Measurements from ENCODE around the gene DIP2A. TPM values are rescaled to one million over a fixed set of nuclear protein-coding genes. Genes with fewer than 3 reads are reported as not detected.
A peak's percentile ranks its signal among the peaks of the same experiment; 100 is the strongest.

Gene DIP2A
- total and polyA plus RNA-seq, 2 of the 13 experiments (the other 11 are each of a cell fraction or from before 2014, with no cell fraction given), result 18.5 to 37.6 TPM

DNA sequence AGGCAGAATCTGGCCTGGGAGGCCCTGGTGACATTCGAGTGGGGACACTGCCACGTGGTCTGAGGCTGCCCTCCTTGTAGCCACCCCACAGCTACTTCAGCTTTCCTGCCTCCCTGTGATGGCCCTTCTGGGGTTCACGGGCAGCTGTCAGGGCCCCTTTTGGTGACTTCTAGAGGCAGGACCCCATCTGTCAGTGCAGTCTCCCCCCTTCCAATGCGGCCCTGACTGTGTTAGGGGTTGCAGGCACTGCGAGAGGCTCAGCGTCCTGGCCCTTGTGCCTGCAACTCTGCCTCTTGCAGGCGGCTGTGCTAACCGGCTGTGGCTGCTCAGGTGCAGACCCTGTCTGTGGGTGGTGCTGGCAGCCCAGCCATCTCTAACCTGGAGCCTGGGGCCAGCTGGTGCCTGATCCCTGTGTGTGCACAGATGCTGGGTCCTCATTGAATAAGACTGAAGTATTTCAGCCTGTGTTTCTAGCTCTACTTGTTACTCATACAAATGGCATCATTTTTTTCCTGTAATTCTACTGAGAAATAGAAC lies 84.0 kb downstream of the DIP2A start:
- intact Hi-C loops (cut with micrococcal nuclease; ENCODE audit: unreplicated experiment) (no loop called here), in situ Hi-C loops (cut with HindIII; ENCODE audit: extremely low pct_ligation_motif_present, low pct_unique_long_range_greater_than_20kb) (no loop called here)
- no peak overlapping the region for H3K4me3 ChIP-seq (replicated peaks in 1 of 3; ENCODE audit: insufficient read depth in 1 of 3, low read depth in 2 of 3, low read length in 3 of 3)
- no peaks in the 10 kb centered on the region for H3K79me2 ChIP-seq (ENCODE audit: insufficient read depth, low read length)
- FAIRE-seq, result no peak
- no peak overlapping the region for H3K27ac ChIP-seq (ENCODE audit: extremely low read length, insufficient read depth, low read length)
- no TSS peak for BruUV-seq (replicated peaks)
- peaks cover 22 to 77% of the 10 kb centered on the region in 2 experiments for H3K36me3 ChIP-seq (replicated peaks in 1 of 2; ENCODE audit: control insufficient read depth in 1 of 2, insufficient read depth in 2 of 2, low read length in 2 of 2)
- DNase-seq (ENCODE audit: low spot score), result no peak
- ChIA-PET CTCF (ENCODE audit: low intra/inter-chr PET ratio, low total read pairs) (no interaction called here), POLR2A (no interaction called here)
- no peak overlapping the region for H3K4me2 ChIP-seq (ENCODE audit: low read depth, low read length)
- no peaks in the 10 kb centered on the region for H3K27me3 ChIP-seq (ENCODE audit: control insufficient read depth in 1 of 2, insufficient read depth in 2 of 2, low read length in 2 of 2)
- no peak for ATAC-seq
- no peaks in the 10 kb centered on the region for H4K20me1 ChIP-seq (ENCODE audit: insufficient read depth, low read length)
- no peaks in the 10 kb centered on the region for H3K4me1 ChIP-seq (ENCODE audit: insufficient read depth, low read length)
- TF ChIP-seq ZNF451 (CRISPR knock-in tag; IDR thresholded peaks at IDR 0.05), result no peak
- TF ChIP-seq, protein P1, sequence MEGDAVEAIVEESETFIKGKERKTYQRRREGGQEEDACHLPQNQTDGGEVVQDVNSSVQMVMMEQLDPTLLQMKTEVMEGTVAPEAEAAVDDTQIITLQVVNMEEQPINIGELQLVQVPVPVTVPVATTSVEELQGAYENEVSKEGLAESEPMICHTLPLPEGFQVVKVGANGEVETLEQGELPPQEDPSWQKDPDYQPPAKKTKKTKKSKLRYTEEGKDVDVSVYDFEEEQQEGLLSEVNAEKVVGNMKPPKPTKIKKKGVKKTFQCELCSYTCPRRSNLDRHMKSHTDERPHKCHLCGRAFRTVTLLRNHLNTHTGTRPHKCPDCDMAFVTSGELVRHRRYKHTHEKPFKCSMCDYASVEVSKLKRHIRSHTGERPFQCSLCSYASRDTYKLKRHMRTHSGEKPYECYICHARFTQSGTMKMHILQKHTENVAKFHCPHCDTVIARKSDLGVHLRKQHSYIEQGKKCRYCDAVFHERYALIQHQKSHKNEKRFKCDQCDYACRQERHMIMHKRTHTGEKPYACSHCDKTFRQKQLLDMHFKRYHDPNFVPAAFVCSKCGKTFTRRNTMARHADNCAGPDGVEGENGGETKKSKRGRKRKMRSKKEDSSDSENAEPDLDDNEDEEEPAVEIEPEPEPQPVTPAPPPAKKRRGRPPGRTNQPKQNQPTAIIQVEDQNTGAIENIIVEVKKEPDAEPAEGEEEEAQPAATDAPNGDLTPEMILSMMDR (CRISPR knock-in tag; IDR thresholded peaks at IDR 0.05), result peak; percentile 23; the same call in 1 of the 2 replicates
- no peak overlapping the region for H3K9ac ChIP-seq (ENCODE audit: insufficient read depth, low read depth, low read length)
- no peak overlapping the region for H2AFZ ChIP-seq (ENCODE audit: low read length)
- no CpG with 5 or more reads among the region's 8 CpGs for WGBS (ENCODE audit: low lambda C conversion rate)
- H3K9me3 ChIP-seq (ENCODE audit: low read length), result no peaks in the 10 kb centered on the region

DNA sequence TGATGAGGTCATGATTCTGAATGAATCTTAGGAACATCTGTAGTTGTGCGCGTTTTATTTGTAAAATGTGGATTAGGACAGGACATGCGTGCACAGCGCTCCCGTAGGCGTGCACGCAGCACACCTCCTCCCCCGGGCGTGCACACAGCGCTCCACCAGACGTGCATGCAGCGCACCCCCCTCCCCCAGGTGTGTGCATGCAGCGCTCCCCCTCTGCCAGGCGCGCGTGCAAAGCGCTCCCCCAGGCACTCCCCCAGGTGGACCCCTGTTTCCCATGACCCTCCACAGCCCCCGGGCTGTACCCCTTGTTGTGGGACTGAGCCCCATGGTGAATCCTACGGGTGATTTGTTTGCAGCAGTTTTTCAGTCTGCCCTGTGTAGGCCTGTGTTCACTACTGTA lies 84.6 kb downstream of the DIP2A start:
- intact Hi-C loops (cut with micrococcal nuclease; ENCODE audit: unreplicated experiment) (no loop called here), in situ Hi-C loops (cut with HindIII; ENCODE audit: extremely low pct_ligation_motif_present, low pct_unique_long_range_greater_than_20kb) (no loop called here)
- H3K9me3 ChIP-seq (ENCODE audit: low read length), result no peaks in the 10 kb centered on the region
- no peak overlapping the region for H3K27ac ChIP-seq (ENCODE audit: extremely low read length, insufficient read depth, low read length)
- DNase-seq (ENCODE audit: low spot score), result no peak
- H3K79me2 ChIP-seq (ENCODE audit: insufficient read depth, low read length), result no peaks in the 10 kb centered on the region
- no peaks in the 10 kb centered on the region for H3K27me3 ChIP-seq (ENCODE audit: control insufficient read depth in 1 of 2, insufficient read depth in 2 of 2, low read length in 2 of 2)
- no TSS peak for BruUV-seq (replicated peaks)
- no peak overlapping the region for H2AFZ ChIP-seq (ENCODE audit: low read length)
- H4K20me1 ChIP-seq (ENCODE audit: insufficient read depth, low read length), result no peaks in the 10 kb centered on the region
- no peak overlapping the region for H3K4me3 ChIP-seq (replicated peaks in 1 of 3; ENCODE audit: insufficient read depth in 1 of 3, low read depth in 2 of 3, low read length in 3 of 3)
- CTCF ChIA-PET (ENCODE audit: low intra/inter-chr PET ratio, low total read pairs), result no interaction called here
- no peak overlapping the region for H3K4me2 ChIP-seq (ENCODE audit: low read depth, low read length)
- WGBS (ENCODE audit: low lambda C conversion rate), result 98% methylated on average over 15 of the region's 19 CpGs
- no peaks in the 10 kb centered on the region for H3K4me1 ChIP-seq (ENCODE audit: insufficient read depth, low read length)
- POLR2A ChIA-PET, result no interaction called here
- peaks cover 20 to 73% of the 10 kb centered on the region in 2 experiments for H3K36me3 ChIP-seq (replicated peaks in 1 of 2; ENCODE audit: control insufficient read depth in 1 of 2, insufficient read depth in 2 of 2, low read length in 2 of 2)
- FAIRE-seq, result no peak
- no peak for ATAC-seq
- H3K9ac ChIP-seq (ENCODE audit: insufficient read depth, low read depth, low read length), result no peak overlapping the region
- TF ChIP-seq AGO1 (IDR thresholded peaks at IDR 0.05; ENCODE audit: low read depth, low read length, poor library complexity, severe bottlenecking), result no peak
- TF ChIP-seq, protein P2, sequence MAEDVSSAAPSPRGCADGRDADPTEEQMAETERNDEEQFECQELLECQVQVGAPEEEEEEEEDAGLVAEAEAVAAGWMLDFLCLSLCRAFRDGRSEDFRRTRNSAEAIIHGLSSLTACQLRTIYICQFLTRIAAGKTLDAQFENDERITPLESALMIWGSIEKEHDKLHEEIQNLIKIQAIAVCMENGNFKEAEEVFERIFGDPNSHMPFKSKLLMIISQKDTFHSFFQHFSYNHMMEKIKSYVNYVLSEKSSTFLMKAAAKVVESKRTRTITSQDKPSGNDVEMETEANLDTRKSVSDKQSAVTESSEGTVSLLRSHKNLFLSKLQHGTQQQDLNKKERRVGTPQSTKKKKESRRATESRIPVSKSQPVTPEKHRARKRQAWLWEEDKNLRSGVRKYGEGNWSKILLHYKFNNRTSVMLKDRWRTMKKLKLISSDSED (CRISPR knock-in tag; IDR thresholded peaks at IDR 0.05), result no peak
- TF ChIP-seq, protein P3, sequence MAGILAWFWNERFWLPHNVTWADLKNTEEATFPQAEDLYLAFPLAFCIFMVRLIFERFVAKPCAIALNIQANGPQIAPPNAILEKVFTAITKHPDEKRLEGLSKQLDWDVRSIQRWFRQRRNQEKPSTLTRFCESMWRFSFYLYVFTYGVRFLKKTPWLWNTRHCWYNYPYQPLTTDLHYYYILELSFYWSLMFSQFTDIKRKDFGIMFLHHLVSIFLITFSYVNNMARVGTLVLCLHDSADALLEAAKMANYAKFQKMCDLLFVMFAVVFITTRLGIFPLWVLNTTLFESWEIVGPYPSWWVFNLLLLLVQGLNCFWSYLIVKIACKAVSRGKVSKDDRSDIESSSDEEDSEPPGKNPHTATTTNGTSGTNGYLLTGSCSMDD (CRISPR knock-in tag; IDR thresholded peaks at IDR 0.05), result no peak
- no peak for TF ChIP-seq SMARCC2 (IDR thresholded peaks at IDR 0.05)
- TF ChIP-seq ZNF790 (CRISPR knock-in tag; IDR thresholded peaks at IDR 0.05; ENCODE audit: borderline replicate concordance), result no peak
- TF ChIP-seq ZNF556 (CRISPR knock-in tag; IDR thresholded peaks at IDR 0.05; ENCODE audit: borderline replicate concordance), result no peak
- TF ChIP-seq ONECUT2 (CRISPR knock-in tag; IDR thresholded peaks at IDR 0.05), result no peak
- TF ChIP-seq, protein P4, sequence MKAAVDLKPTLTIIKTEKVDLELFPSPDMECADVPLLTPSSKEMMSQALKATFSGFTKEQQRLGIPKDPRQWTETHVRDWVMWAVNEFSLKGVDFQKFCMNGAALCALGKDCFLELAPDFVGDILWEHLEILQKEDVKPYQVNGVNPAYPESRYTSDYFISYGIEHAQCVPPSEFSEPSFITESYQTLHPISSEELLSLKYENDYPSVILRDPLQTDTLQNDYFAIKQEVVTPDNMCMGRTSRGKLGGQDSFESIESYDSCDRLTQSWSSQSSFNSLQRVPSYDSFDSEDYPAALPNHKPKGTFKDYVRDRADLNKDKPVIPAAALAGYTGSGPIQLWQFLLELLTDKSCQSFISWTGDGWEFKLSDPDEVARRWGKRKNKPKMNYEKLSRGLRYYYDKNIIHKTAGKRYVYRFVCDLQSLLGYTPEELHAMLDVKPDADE (CRISPR knock-in tag; IDR thresholded peaks at IDR 0.05), result no peak
- no peak for TF ChIP-seq KLF16 (CRISPR knock-in tag; IDR thresholded peaks at IDR 0.05)
- TF ChIP-seq PRPF4 (IDR thresholded peaks at IDR 0.05; ENCODE audit: low read depth, low read length, poor library complexity, severe bottlenecking), result no peak

Data from HepG2 (cell line).